Heart left ventricle (tissue), 16 donors: ENCODE measurements around the gene TPRG1. TPM values are rescaled to one million over a fixed set of nuclear protein-coding genes. Genes with fewer than 3 reads are reported as not detected.

Source experiments
- ATAC-seq, 4 donors: fragments of 200-7000 bp; cut with Tn5 transposase; one replicate each; pipeline ENCODE4 v1.9.1; 2020 to 2022; ENCODE audit warnings: moderate library complexity in 4 of 4, mild to moderate bottlenecking in 3 of 4, moderate number of reproducible peaks in 1 of 4
- DNase-seq, 5 donors: peaks; one replicate each; pipeline ENCODE4 v3.0.0-alpha.2; 2020
- H3K27ac ChIP-seq, 12 donors: fragments of 200-600 bp; sonication (generic) in 4 of 12; one replicate each; pipeline versions ENCODE4 v1.5.0 to v1.8.0; 2016 to 2022; ENCODE audit warnings: mild to moderate bottlenecking in 2 of 12
- H3K27me3 ChIP-seq, 9 donors: fragments of 200-600 bp; sonication (generic) in 2 of 9; one replicate each; pipeline versions ENCODE4 v1.5.1 to v1.8.0; 2016 to 2022; ENCODE audit warnings: mild to moderate bottlenecking in 3 of 9
- H3K36me3 ChIP-seq, 9 donors: fragments of 200-600 bp; sonication (generic) in 2 of 9; one replicate each; pipeline versions ENCODE4 v1.5.0 to v1.8.0; 2018 to 2022; ENCODE audit warnings: mild to moderate bottlenecking in 2 of 9
- H3K4me1 ChIP-seq, 12 donors: fragments of 200-600 bp; sonication (generic) in 4 of 12; one replicate each; pipeline versions ENCODE4 v1.5.0 to v1.8.0; 2016 to 2022; ENCODE audit warnings: mild to moderate bottlenecking in 3 of 12
- H3K4me3 ChIP-seq, 12 donors: fragments of 200-600 bp; sonication (generic) in 4 of 12; one replicate each; pipeline versions ENCODE4 v1.5.0 to v1.8.0; 2017 to 2022; ENCODE audit warnings: mild to moderate bottlenecking in 9 of 12, moderate library complexity in 4 of 12
- H3K9me3 ChIP-seq, 12 donors: fragments of 200-600 bp; sonication (generic) in 4 of 12; one replicate each; pipeline versions ENCODE4 v1.5.0 to v1.8.0; 2016 to 2022; ENCODE audit warnings: mild to moderate bottlenecking in 1 of 12
- POLR2A ChIP-seq, 2 donors: fragments of 450-650 bp; IDR thresholded peaks; one replicate each; pipeline ENCODE4 v1.6.1; 2017; ENCODE audit warnings: antibody characterized with exemption in 2 of 2, mild to moderate bottlenecking in 2 of 2, moderate library complexity in 2 of 2
- WGBS, 4 donors: extraction: QIAGEN DNeasy Blood & Tissue Kit in 2 of 4; methylation state at CpG; one replicate each; pipeline versions ENCODE4 v1.1.5 to v1.1.7; 2013 to 2018; 5-methylcytosine and 5-hydroxymethylcytosine counted together
- intact Hi-C, 10 donors: fragments of 100-400 bp; cut with DNase I; formaldehyde crosslinking; loops; one replicate each; pipeline versions ENCODE4 v1.11.1 to v1.14.2; 2022
- polyA plus RNA-seq, 2 donors: library from polyadenylated mRNA; stranded (reverse); fragments of 200-250 nt; gene quantifications; one replicate each; pipeline ENCODE4 v1.2.3, GENCODE V29; 2013
- total RNA-seq, 9 donors: library from RNA; depleted of rRNA in 2 of 9; stranded (reverse); fragments of >200 nt in 2 of 9; fragmentation: NEBNext Ultra II Directional in 3 of 9; extraction: Animal tissue kit (Norgen Biotek cat#: 25700) in 3 of 9; gene quantifications; one replicate each; pipeline versions ENCODE4 v1.1.0 to v1.2.4, GENCODE V29; 2016 to 2023
- TF ChIP-seq, protein P1 (sequence below), 12 donors: fragments of 200-600 bp; sonication (generic) in 4 of 12; IDR thresholded peaks; one replicate each; pipeline versions ENCODE4 v1.5.0 to v1.8.0; 2018 to 2022; ENCODE audit warnings: antibody characterized with exemption in 12 of 12, mild to moderate bottlenecking in 5 of 12
- donor health status: ischemic (EF 13 %, LVEDD 7.1; RV severe dilation, severe dysfunction).
- donor health status: healthy with polysubstance abuse.
- donor health status: DM: no; HTN: yes; CAD: no.
- donor health status: DM: no; HTN: no; CAD: no.
- donor health status: ischemic (EF 25% LVEDD 6.9; RV normal size, moderate dysfunction).
- donor health status: ischemic (EF 25% LVEDD 5.7; RV mildly dilated, moderate dysfunction).
- donor health status: healthy.
- donor health status: DM: yes; HTN: yes; CAD: no.
- donor health status: ischemic (EF 35%, LVEDD 5.7; RV mildly dilated, moderate dysfunction).
- donor health status: nonischemic (EF 11% LVEDD 7.7; RV severe dilation, severe dysfunction).
- donor health status: DM: yes; HTN: yes; CAD: no.
- donor health status: PGD.
- donor health status: ischemic (EF 29% LVEDD 5.4; RV normal size, mild dysfunction).
- donor health status: nonischemic (EF 23%, LVEDD 6.1; RV moderate dilation, normal function).

Gene TPRG1
- total and polyA plus RNA-seq, 11 donors: 0.13 to 9.5 (median 1.2) TPM

DNA sequence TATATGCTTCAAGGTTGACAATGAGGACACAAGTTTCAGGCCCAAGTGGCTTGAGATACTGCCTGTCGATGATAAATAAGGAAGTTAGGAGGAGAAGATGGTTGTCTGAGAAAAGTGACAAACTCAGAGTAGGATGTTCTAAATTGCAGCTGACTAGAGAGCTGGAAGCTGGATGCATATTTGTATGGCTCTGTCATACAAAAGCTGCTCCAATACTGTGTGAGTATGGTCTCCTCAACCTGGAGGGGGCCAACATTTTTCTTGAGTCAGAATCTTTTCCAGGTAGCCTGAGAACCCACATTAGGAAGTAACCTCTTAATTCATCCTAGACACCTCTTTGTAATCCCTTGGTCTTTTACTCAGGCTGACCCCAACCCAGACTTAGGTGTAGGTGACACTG, 28.4 kb upstream of the TPRG1 start:
- intact Hi-C loops: loop anchor here in 3 of 10 donors (5.0 to 10.0 kb wide), 2 partner anchors 166 to 189 kb away; no protein-coding TSS in a partner anchor
- TF ChIP-seq, protein P1, sequence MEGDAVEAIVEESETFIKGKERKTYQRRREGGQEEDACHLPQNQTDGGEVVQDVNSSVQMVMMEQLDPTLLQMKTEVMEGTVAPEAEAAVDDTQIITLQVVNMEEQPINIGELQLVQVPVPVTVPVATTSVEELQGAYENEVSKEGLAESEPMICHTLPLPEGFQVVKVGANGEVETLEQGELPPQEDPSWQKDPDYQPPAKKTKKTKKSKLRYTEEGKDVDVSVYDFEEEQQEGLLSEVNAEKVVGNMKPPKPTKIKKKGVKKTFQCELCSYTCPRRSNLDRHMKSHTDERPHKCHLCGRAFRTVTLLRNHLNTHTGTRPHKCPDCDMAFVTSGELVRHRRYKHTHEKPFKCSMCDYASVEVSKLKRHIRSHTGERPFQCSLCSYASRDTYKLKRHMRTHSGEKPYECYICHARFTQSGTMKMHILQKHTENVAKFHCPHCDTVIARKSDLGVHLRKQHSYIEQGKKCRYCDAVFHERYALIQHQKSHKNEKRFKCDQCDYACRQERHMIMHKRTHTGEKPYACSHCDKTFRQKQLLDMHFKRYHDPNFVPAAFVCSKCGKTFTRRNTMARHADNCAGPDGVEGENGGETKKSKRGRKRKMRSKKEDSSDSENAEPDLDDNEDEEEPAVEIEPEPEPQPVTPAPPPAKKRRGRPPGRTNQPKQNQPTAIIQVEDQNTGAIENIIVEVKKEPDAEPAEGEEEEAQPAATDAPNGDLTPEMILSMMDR (IDR thresholded peaks at IDR 0.05): no peak
- no peak for TF ChIP-seq POLR2A (IDR thresholded peaks at IDR 0.05)
- Histone ChIP-seq H3K4me1 (peaks cover 0 to 30% (median 5%) of the 10 kb centered on the region in 12 donors), H3K27ac (no peak overlapping the region), H3K27me3 (no peaks in the 10 kb centered on the region), H3K9me3 (no peaks in the 10 kb centered on the region), H3K4me3 (no peak overlapping the region), H3K36me3 (no peaks in the 10 kb centered on the region)
- DNase-seq (no peak), ATAC-seq (no peak)
- 62 to 77% (median 71%) methylated on average over 1 of the region's 1 CpG for WGBS, 4 donors

DNA sequence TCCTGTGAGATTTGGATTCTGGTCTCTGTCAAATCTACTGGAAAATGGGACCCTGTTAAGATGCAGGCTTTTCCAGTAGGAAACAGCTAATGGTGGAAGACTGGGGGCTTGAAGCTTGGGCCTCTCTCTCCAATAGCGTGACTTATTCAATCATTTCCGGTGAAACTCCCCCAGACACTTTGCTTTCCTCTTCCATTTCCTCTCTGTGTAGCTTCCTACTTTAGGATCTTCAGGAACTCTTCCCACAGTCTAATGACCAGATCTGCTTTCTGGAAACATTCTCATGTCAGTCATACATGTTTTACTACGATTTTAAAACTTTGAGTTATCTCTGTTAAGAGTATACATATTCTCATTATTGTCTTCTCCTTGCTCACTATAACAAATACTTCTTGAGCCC, 28.0 kb upstream of the TPRG1 start:
- H3K27ac ChIP-seq: peak overlapping the region in 2 of 12 donors; percentile 26 to 35
- intact Hi-C loops: loop anchor here in 3 of 10 donors (5.0 to 10.0 kb wide), 2 partner anchors 166 to 189 kb away; no protein-coding TSS in a partner anchor
- no peak for DNase-seq

DNA sequence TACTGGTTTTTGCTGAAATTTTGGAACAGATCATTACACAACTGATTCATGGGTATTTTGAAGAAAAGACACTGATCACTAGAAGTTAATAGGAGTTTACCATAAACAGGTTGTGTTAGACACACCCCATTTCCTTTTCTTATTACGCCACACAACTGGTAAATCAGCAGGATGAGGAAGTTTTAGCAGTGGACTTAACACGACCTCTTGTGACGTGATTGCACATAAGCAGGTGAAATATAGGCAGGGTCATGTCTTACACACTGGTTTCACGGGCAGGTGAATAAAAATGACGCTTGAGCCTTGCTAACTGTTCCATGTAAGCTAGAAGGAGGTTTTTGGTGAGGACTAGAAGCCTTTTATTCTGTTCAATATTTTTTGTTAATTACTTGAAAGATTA, 27.1 kb upstream of the TPRG1 start:
- ATAC-seq (peak in 3 of 4 donors; percentile 68 to 75 (median 75)), DNase-seq (no peak)
- no peaks in the 10 kb centered on the region for H3K36me3 ChIP-seq
- WGBS, 4 donors: 40 to 50% (median 48%) methylated on average over 5 of the region's 5 CpGs
- H3K4me1 ChIP-seq: peaks cover 0 to 24% (median 5%) of the 10 kb centered on the region in 12 donors
- H3K9me3 ChIP-seq: no peaks in the 10 kb centered on the region
- intact Hi-C loops: loop anchor here (5.0 to 10.0 kb wide), 6 partner anchors 167 to 1407 kb away; no protein-coding TSS in a partner anchor
- H3K27ac ChIP-seq: peak overlapping the region in 1 of 12 donors; percentile 26
- H3K4me3 ChIP-seq: no peak overlapping the region
- TF ChIP-seq POLR2A (IDR thresholded peaks at IDR 0.05): no peak
- TF ChIP-seq, protein P1 (IDR thresholded peaks at IDR 0.05): peak in 10 of 12 donors; percentile 7 to 48 (median 30)
- no peaks in the 10 kb centered on the region for H3K27me3 ChIP-seq

More for the DNA sequence above, 28.0 kb upstream of the TPRG1 start:
- Histone ChIP-seq H3K27me3 (no peaks in the 10 kb centered on the region), H3K36me3 (no peaks in the 10 kb centered on the region), H3K4me1 (peaks cover 0 to 30% (median 5%) of the 10 kb centered on the region in 12 donors), H3K4me3 (no peak overlapping the region), H3K9me3 (no peaks in the 10 kb centered on the region)
- no peak for TF ChIP-seq POLR2A (IDR thresholded peaks at IDR 0.05)
- TF ChIP-seq, protein P1 (IDR thresholded peaks at IDR 0.05): no peak
- ATAC-seq: no peak
- WGBS, 4 donors: 67 to 77% (median 72%) methylated on average over 3 of the region's 3 CpGs

DNA sequence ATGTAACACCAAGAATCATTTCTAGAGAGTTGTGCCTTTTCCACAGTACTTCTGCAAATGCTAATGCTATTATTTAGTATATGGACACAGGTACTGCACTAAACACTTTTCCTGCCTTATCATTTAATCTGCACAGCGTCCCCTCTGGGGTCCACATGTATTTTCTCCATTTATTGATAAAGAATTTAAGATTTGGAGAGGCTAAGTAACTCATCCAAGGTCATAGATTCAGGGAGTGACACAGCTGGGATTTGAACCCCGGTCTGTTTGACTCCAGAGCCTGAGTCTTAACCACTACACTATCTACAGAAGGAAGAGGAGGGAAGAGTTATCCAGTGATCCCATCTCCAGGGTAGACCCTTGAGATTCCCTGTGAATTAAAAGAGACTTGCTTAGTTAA, 24.9 kb upstream of the TPRG1 start:
- peaks cover 0 to 24% (median 5%) of the 10 kb centered on the region in 12 donors for H3K4me1 ChIP-seq
- H3K9me3 ChIP-seq: no peaks in the 10 kb centered on the region
- TF ChIP-seq POLR2A (IDR thresholded peaks at IDR 0.05): no peak
- TF ChIP-seq, protein P1 (IDR thresholded peaks at IDR 0.05): no peak
- no peaks in the 10 kb centered on the region for H3K27me3 ChIP-seq
- H3K4me3 ChIP-seq: no peak overlapping the region
- ATAC-seq (no peak), DNase-seq (no peak)
- 54 to 70% (median 58%) methylated on average over 1 to 2 of the region's 2 CpGs for WGBS, 4 donors
- H3K27ac ChIP-seq: no peak overlapping the region
- intact Hi-C loops: loop anchor here (5.0 to 10.0 kb wide), 5 partner anchors 185 to 1410 kb away; no protein-coding TSS in a partner anchor
- peaks cover 0 to 9% (median 0%) of the 10 kb centered on the region in 9 donors for H3K36me3 ChIP-seq
